HepG2 (cell line): ENCODE data around the gene WDR27. TPM values are rescaled to one million over a fixed set of nuclear protein-coding genes. Genes with fewer than 3 reads are reported as not detected.

ENCODE experiments used
- ATAC-seq: fragments of 200-7000 bp; cut with Tn5 transposase; 3 replicates; pipeline ENCODE4 v1.9.1; 2020; ENCODE audit warnings: mild to moderate bottlenecking, moderate library complexity
- BruUV-seq: library from RNA; stranded (reverse); fragments of 400-500 nt; replicated peaks from 2 replicates; lab custom pipeline; 2021; lab: Mats Ljungman, UMichigan
- CTCF ChIA-PET: fragments of 300-600 bp; formaldehyde crosslinking; extraction: SDS; loops from one replicate; lab custom pipeline; 2021; ENCODE audit warnings: low total read pairs, inconsistent platforms, low intra/inter-chr PET ratio; lab: Yijun Ruan, JAX
- POLR2A ChIA-PET: fragments of 350-600 bp; sonication (Branson Sonifier 250); formaldehyde crosslinking; loops from one replicate; lab custom pipeline; 2020; ENCODE audit warnings: antibody characterized with exemption, inconsistent platforms; lab: Yijun Ruan, JAX
- DNase-seq: peaks from one replicate; pipeline ENCODE4 v3.0.0-alpha.2; 2015; ENCODE audit warnings: low spot score
- FAIRE-seq: peaks from 3 replicates; lab custom pipeline; 2011; peaks lifted over from hg19 to GRCh38; lab: Jason Lieb, UNC
- H2AFZ ChIP-seq: one replicate; pipeline ENCODE4 v1.6.1; 2011; ENCODE audit warnings: low read length, inconsistent platforms
- H3K27ac ChIP-seq: fragments of 300-600 bp; 3 replicates; pipeline ENCODE4 v1.8.0; 2011; ENCODE audit warnings: mixed run types, mild to moderate bottlenecking, mixed read lengths, low read length, inconsistent platforms; ENCODE audit not compliant: insufficient read depth; ENCODE audit errors: extremely low read length
- H3K27me3 ChIP-seq, 2 experiments: fragments of 200-600 bp in 1 of 2; 2 replicates in 1 of 2; 3 replicates in 1 of 2; pipeline versions ENCODE4 v1.6.0 to v1.8.0; 2011; ENCODE audit warnings: low read length in 2 of 2, mild to moderate bottlenecking in 2 of 2, moderate library complexity in 2 of 2, inconsistent platforms in 1 of 2; ENCODE audit not compliant: insufficient read depth in 2 of 2, control insufficient read depth in 1 of 2
- H3K36me3 ChIP-seq, 2 experiments: fragments of 200-600 bp in 1 of 2; replicated peaks in 1 of 2; 2 replicates in 1 of 2; 3 replicates in 1 of 2; pipeline versions ENCODE4 v1.5.1 to v1.8.0; 2011; ENCODE audit warnings: low read length in 2 of 2, inconsistent platforms in 1 of 2; ENCODE audit not compliant: insufficient read depth in 2 of 2, control insufficient read depth in 1 of 2
- H3K4me1 ChIP-seq: 2 replicates; pipeline ENCODE4 v1.5.1; 2012; ENCODE audit warnings: low read length, inconsistent platforms; ENCODE audit not compliant: insufficient read depth
- H3K4me2 ChIP-seq: 2 replicates; pipeline ENCODE4 v1.6.0; 2011; ENCODE audit warnings: low read depth, low read length, inconsistent platforms
- H3K4me3 ChIP-seq, 3 experiments: fragments of 200-600 bp in 1 of 3; sonication (generic), shearing (Covaris generic) in 1 of 3; replicated peaks in 1 of 3; 2 replicates each; pipeline ENCODE4 v1.5.1; 2011 to 2016; ENCODE audit warnings: low read length in 3 of 3, inconsistent platforms in 2 of 3, low read depth in 2 of 3, mild to moderate bottlenecking in 2 of 3, control low read depth in 1 of 3, mixed read lengths in 1 of 3; ENCODE audit not compliant: insufficient read depth in 1 of 3
- H3K79me2 ChIP-seq: one replicate; pipeline ENCODE4 v1.6.1; 2011; ENCODE audit warnings: low read length, inconsistent platforms; ENCODE audit not compliant: insufficient read depth
- H3K9ac ChIP-seq: 2 replicates; pipeline ENCODE4 v1.6.0; 2011; ENCODE audit warnings: mild to moderate bottlenecking, low read depth, low read length, inconsistent platforms; ENCODE audit not compliant: insufficient read depth
- H3K9me3 ChIP-seq: 2 replicates; pipeline ENCODE4 v1.5.1; 2012; ENCODE audit warnings: mild to moderate bottlenecking, low read length
- H4K20me1 ChIP-seq: 2 replicates; pipeline ENCODE4 v1.6.0; 2011; ENCODE audit warnings: inconsistent platforms, mild to moderate bottlenecking, low read length, moderate library complexity; ENCODE audit not compliant: insufficient read depth
- CBX5 ChIP-seq: sonication (generic); formaldehyde crosslinking; IDR thresholded peaks from 2 replicates; pipeline ENCODE4 v1.4.0; 2020; ENCODE audit warnings: missing genetic modification reagents, borderline replicate concordance
- GATAD2A ChIP-seq: IDR thresholded peaks from 2 replicates; pipeline ENCODE4 v1.6.1; 2016
- MED1 ChIP-seq: sonication (generic); formaldehyde crosslinking; IDR thresholded peaks from 2 replicates; pipeline ENCODE4 v1.4.0; 2020; ENCODE audit warnings: missing genetic modification reagents
- SSRP1 ChIP-seq: IDR thresholded peaks from 2 replicates; pipeline ENCODE4 v1.6.1; 2016; ENCODE audit warnings: control low read depth
- ZNF335 ChIP-seq: sonication (generic); formaldehyde crosslinking; IDR thresholded peaks from 2 replicates; pipeline ENCODE4 v1.4.0; 2020; ENCODE audit warnings: missing genetic modification reagents
- ZSCAN30 ChIP-seq: sonication (generic); formaldehyde crosslinking; IDR thresholded peaks from 2 replicates; pipeline ENCODE4 v1.5.0; 2020; ENCODE audit warnings: mild to moderate bottlenecking, missing genetic modification reagents
- WGBS: methylation state at CpG from one replicate; pipeline ENCODE4 v1.1.6; 2017; ENCODE audit warnings: low lambda C conversion rate; 5-methylcytosine and 5-hydroxymethylcytosine counted together
- in situ Hi-C: cut with HindIII; loops from 2 replicates; pipeline ENCODE4 v1.10.0; 2017; ENCODE audit warnings: low pct_unique_long_range_greater_than_20kb; ENCODE audit not compliant: extremely low pct_ligation_motif_present
- intact Hi-C: fragments of 100-400 bp; cut with micrococcal nuclease; formaldehyde crosslinking; loops from one replicate; pipeline ENCODE4 v1.10.0; 2022; ENCODE audit not compliant: unreplicated experiment
- polyA plus RNA-seq, 8 experiments: library from polyadenylated mRNA; depleted of rRNA in 3 of 8; stranded (reverse) in 7 of 8; unstranded in 1 of 8; fragments of >200 nt; fragmentation: Illumina TruSeq in 4 of 8; extraction: Trizol in 4 of 8; gene quantifications; 2 replicates each; pipeline versions ENCODE4 v1.2.1 to v1.2.3, GENCODE V29; 2011 to 2016; ENCODE audit warnings: low read depth in 4 of 8, missing spikeins in 1 of 8, mixed read lengths in 1 of 8; ENCODE audit not compliant: insufficient read depth in 1 of 8
- total RNA-seq, 5 experiments: library from RNA; depleted of rRNA; stranded (reverse); fragments of >200 nt; fragmentation: Illumina TruSeq; extraction: Trizol; gene quantifications; 2 replicates each; pipeline ENCODE4 v1.2.3, GENCODE V29; 2016; ENCODE audit warnings: low read depth in 1 of 5
- TF ChIP-seq, protein P1 (sequence below): sonication (generic); formaldehyde crosslinking; IDR thresholded peaks from 2 replicates; pipeline ENCODE4 v1.4.0; 2020; ENCODE audit warnings: missing genetic modification reagents; ENCODE audit errors: not compliant biosample characterization
- TF ChIP-seq, protein P2 (sequence below): sonication (generic); formaldehyde crosslinking; IDR thresholded peaks from 2 replicates; pipeline ENCODE4 v1.5.1; 2020; ENCODE audit warnings: mild to moderate bottlenecking, missing genetic modification reagents, borderline replicate concordance
- TF ChIP-seq, protein P3 (sequence below): sonication (generic); formaldehyde crosslinking; IDR thresholded peaks from 2 replicates; pipeline ENCODE4 v1.5.0; 2020; ENCODE audit warnings: missing genetic modification reagents

The WDR27 gene
- total and polyA plus RNA-seq, 2 of the 13 experiments (the other 11 are each of a cell fraction or from before 2014, with no cell fraction given) = 34.1 to 80.3 TPM

DNA sequence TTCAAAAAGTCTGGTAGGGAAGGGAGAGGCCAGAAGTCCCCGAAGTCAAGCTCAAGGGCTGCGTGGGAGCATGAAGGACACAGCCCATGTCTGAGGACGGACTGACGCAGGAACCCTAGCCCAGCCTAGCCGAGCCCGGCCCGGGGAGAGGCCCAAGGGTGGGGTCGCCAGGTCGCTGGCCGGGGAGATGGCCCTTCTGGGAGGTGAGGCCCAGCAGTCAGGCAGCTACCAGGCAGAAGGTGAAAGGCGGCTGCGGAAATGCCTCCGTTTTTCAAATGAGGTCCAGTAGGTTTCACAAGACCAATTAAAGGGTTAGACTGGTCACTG, 44.6 kb downstream of the WDR27 start:
- H3K4me3 ChIP-seq = no peak overlapping the region
- FAIRE-seq (no peak), DNase-seq (no peak), ATAC-seq (no peak)
- TF ChIP-seq ZNF335 (CRISPR knock-in tag) (no peak), ZSCAN30 (no peak), SSRP1 (CRISPR knock-in tag) (no peak), GATAD2A (no peak), CBX5 (CRISPR knock-in tag) (no peak), MED1 (CRISPR knock-in tag) (no peak)
- TF ChIP-seq, protein P1, sequence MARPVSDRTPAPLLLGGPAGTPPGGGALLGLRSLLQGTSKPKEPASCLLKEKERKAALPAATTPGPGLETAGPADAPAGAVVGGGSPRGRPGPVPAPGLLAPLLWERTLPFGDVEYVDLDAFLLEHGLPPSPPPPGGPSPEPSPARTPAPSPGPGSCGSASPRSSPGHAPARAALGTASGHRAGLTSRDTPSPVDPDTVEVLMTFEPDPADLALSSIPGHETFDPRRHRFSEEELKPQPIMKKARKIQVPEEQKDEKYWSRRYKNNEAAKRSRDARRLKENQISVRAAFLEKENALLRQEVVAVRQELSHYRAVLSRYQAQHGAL (CRISPR knock-in tag) = no peak
- TF ChIP-seq, protein P2, sequence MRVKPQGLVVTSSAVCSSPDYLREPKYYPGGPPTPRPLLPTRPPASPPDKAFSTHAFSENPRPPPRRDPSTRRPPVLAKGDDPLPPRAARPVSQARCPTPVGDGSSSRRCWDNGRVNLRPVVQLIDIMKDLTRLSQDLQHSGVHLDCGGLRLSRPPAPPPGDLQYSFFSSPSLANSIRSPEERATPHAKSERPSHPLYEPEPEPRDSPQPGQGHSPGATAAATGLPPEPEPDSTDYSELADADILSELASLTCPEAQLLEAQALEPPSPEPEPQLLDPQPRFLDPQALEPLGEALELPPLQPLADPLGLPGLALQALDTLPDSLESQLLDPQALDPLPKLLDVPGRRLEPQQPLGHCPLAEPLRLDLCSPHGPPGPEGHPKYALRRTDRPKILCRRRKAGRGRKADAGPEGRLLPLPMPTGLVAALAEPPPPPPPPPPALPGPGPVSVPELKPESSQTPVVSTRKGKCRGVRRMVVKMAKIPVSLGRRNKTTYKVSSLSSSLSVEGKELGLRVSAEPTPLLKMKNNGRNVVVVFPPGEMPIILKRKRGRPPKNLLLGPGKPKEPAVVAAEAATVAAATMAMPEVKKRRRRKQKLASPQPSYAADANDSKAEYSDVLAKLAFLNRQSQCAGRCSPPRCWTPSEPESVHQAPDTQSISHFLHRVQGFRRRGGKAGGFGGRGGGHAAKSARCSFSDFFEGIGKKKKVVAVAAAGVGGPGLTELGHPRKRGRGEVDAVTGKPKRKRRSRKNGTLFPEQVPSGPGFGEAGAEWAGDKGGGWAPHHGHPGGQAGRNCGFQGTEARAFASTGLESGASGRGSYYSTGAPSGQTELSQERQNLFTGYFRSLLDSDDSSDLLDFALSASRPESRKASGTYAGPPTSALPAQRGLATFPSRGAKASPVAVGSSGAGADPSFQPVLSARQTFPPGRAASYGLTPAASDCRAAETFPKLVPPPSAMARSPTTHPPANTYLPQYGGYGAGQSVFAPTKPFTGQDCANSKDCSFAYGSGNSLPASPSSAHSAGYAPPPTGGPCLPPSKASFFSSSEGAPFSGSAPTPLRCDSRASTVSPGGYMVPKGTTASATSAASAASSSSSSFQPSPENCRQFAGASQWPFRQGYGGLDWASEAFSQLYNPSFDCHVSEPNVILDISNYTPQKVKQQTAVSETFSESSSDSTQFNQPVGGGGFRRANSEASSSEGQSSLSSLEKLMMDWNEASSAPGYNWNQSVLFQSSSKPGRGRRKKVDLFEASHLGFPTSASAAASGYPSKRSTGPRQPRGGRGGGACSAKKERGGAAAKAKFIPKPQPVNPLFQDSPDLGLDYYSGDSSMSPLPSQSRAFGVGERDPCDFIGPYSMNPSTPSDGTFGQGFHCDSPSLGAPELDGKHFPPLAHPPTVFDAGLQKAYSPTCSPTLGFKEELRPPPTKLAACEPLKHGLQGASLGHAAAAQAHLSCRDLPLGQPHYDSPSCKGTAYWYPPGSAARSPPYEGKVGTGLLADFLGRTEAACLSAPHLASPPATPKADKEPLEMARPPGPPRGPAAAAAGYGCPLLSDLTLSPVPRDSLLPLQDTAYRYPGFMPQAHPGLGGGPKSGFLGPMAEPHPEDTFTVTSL = no peak
- TF ChIP-seq, protein P3, sequence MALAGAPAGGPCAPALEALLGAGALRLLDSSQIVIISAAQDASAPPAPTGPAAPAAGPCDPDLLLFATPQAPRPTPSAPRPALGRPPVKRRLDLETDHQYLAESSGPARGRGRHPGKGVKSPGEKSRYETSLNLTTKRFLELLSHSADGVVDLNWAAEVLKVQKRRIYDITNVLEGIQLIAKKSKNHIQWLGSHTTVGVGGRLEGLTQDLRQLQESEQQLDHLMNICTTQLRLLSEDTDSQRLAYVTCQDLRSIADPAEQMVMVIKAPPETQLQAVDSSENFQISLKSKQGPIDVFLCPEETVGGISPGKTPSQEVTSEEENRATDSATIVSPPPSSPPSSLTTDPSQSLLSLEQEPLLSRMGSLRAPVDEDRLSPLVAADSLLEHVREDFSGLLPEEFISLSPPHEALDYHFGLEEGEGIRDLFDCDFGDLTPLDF (CRISPR knock-in tag) = no peak
- in situ Hi-C loops (no loop called here), intact Hi-C loops (no loop called here)
- peaks cover 22 to 55% of the 10 kb centered on the region in 2 experiments; a peak in 4 of 5 replicates for H3K36me3 ChIP-seq
- 95% methylated on average over 13 of the region's 13 CpGs for WGBS
- BruUV-seq = no TSS peak
- H4K20me1 ChIP-seq = no peaks in the 10 kb centered on the region
- no peak overlapping the region for H3K9ac ChIP-seq
- H3K27me3 ChIP-seq = no peaks in the 10 kb centered on the region
- no peaks in the 10 kb centered on the region for H3K79me2 ChIP-seq
- H2AFZ ChIP-seq = no peak overlapping the region
- ChIA-PET CTCF (no interaction called here), POLR2A (no interaction called here)
- no peaks in the 10 kb centered on the region for H3K9me3 ChIP-seq
- no peak overlapping the region for H3K27ac ChIP-seq
- no peaks in the 10 kb centered on the region for H3K4me1 ChIP-seq
- H3K4me2 ChIP-seq = no peak overlapping the region
